ENCODE measurements around the gene FAHD2B.
"Not testable (repeated sequence)": the region's sequence is repeated elsewhere in the genome, so short reads cannot be mapped to it uniquely, and the experiment has no call there.

GRCh38 chr2:97082206-97082605, 12.5 kb downstream of the FAHD2B start:
- TF ChIP-seq POLR2A, POLR2AphosphoS5 (IDR thresholded peaks at IDR 0.05): not testable (repeated sequence)
- TF ChIP-seq, protein P1, sequence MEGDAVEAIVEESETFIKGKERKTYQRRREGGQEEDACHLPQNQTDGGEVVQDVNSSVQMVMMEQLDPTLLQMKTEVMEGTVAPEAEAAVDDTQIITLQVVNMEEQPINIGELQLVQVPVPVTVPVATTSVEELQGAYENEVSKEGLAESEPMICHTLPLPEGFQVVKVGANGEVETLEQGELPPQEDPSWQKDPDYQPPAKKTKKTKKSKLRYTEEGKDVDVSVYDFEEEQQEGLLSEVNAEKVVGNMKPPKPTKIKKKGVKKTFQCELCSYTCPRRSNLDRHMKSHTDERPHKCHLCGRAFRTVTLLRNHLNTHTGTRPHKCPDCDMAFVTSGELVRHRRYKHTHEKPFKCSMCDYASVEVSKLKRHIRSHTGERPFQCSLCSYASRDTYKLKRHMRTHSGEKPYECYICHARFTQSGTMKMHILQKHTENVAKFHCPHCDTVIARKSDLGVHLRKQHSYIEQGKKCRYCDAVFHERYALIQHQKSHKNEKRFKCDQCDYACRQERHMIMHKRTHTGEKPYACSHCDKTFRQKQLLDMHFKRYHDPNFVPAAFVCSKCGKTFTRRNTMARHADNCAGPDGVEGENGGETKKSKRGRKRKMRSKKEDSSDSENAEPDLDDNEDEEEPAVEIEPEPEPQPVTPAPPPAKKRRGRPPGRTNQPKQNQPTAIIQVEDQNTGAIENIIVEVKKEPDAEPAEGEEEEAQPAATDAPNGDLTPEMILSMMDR (IDR thresholded peaks at IDR 0.05), result not testable (repeated sequence)

Data from transverse colon (tissue), 4 donors.